Measurements from ENCODE around the gene OR10A4.

OR10A4 gene

GRCh38 chr11:6911948-6912347 lies 35.5 kb downstream of the OR10A4 start:
- in situ Hi-C loops (cut with HindIII; ENCODE audit: low pct_unique_long_range_greater_than_20kb, low sequenced_read_pairs): no loop called here
- no peak for DNase-seq (ENCODE audit: low read depth in 1 of 2, low spot score in 1 of 2)
- no peak for TF ChIP-seq JUND (IDR thresholded peaks at IDR 0.05; ENCODE audit: low read depth)

GRCh38 chr11:6919698-6920097 lies 43.3 kb downstream of the OR10A4 start:
- no peak for DNase-seq (ENCODE audit: low read depth in 1 of 2, low spot score in 1 of 2)
- no peak for TF ChIP-seq JUND (IDR thresholded peaks at IDR 0.05; ENCODE audit: low read depth)
- in situ Hi-C loops (cut with HindIII; ENCODE audit: low pct_unique_long_range_greater_than_20kb, low sequenced_read_pairs): no loop called here

- DNase-seq (ENCODE audit: low read depth in 1 of 2, low spot score in 1 of 2): no peak
- no peak for TF ChIP-seq JUND (IDR thresholded peaks at IDR 0.05; ENCODE audit: low read depth)
- in situ Hi-C loops (cut with HindIII; ENCODE audit: low pct_unique_long_range_greater_than_20kb, low sequenced_read_pairs): no loop called here
Observed at GRCh38 chr11:6920702-6921101, 44.3 kb downstream of the OR10A4 start, which contains the start of gene OR2D3. Gene OR2D3, plus strand, starts transcription at chr11:6921002. Its CDS starts 0 bp downstream, at chr11:6921002.

GRCh38 chr11:6925007-6925577 lies 48.7 kb downstream of the OR10A4 start:
- no peak for TF ChIP-seq JUND (IDR thresholded peaks at IDR 0.05; ENCODE audit: low read depth)
- no peak for DNase-seq (ENCODE audit: low read depth in 1 of 2, low spot score in 1 of 2)
- in situ Hi-C loops (cut with HindIII; ENCODE audit: low pct_unique_long_range_greater_than_20kb, low sequenced_read_pairs): no loop called here

- in situ Hi-C loops (cut with HindIII; ENCODE audit: low pct_unique_long_range_greater_than_20kb, low sequenced_read_pairs): no loop called here
- TF ChIP-seq JUND (IDR thresholded peaks at IDR 0.05; ENCODE audit: low read depth): no peak
- DNase-seq (ENCODE audit: low read depth in 1 of 2, low spot score in 1 of 2): no peak
Observed at GRCh38 chr11:6925636-6926207, 49.3 kb downstream of the OR10A4 start.

GRCh38 chr11:6926208-6927029 lies 50.0 kb downstream of the OR10A4 start, which contains the start of gene ZNF215:
Gene ZNF215, plus strand, starts transcription at chr11:6926426. Its CDS starts 5,847 bp downstream, at chr11:6932273.
- TF ChIP-seq JUND (IDR thresholded peaks at IDR 0.05; ENCODE audit: low read depth): no peak
- in situ Hi-C loops (cut with HindIII; ENCODE audit: low pct_unique_long_range_greater_than_20kb, low sequenced_read_pairs): no loop called here
- DNase-seq (ENCODE audit: low read depth in 1 of 2, low spot score in 1 of 2): peak in 1 of 2 experiments; percentile 19

- TF ChIP-seq JUND (IDR thresholded peaks at IDR 0.05; ENCODE audit: low read depth): no peak
- in situ Hi-C loops (cut with HindIII; ENCODE audit: low pct_unique_long_range_greater_than_20kb, low sequenced_read_pairs): no loop called here
- DNase-seq (ENCODE audit: low read depth in 1 of 2, low spot score in 1 of 2): no peak
Observed at GRCh38 chr11:6927030-6927617, 50.7 kb downstream of the OR10A4 start.

Measured in T47D (cell line).